GM23338 (cell line): ENCODE measurements around the gene POLD3. TPM values are rescaled to one million over a fixed set of nuclear protein-coding genes. Genes with fewer than 3 reads are reported as not detected.

Source experiments
- ATAC-seq: fragments of 200-7000 bp; cut with Tn5 transposase; 3 replicates; pipeline ENCODE4 v1.9.1; 2020
- DNase-seq: peaks from one replicate; pipeline ENCODE4 v3.0.0-alpha.2; 2015; ENCODE audit warnings: low spot score
- H2AFZ ChIP-seq: fragments of 200-600 bp; sonication (generic); 2 replicates; pipeline ENCODE4 v1.8.0; 2016; ENCODE audit warnings: antibody characterized with exemption, mild to moderate bottlenecking, moderate library complexity
- H3F3A ChIP-seq: fragments of 200-600 bp; sonication (generic); replicated peaks from 2 replicates; pipeline ENCODE4 v1.8.0; 2017; ENCODE audit warnings: antibody characterized with exemption, mixed run types, low read depth
- H3K27ac ChIP-seq: fragments of 200-600 bp; sonication (generic); 2 replicates; pipeline ENCODE4 v1.6.1; 2016; ENCODE audit warnings: low read depth
- H3K27me3 ChIP-seq: fragments of 200-600 bp; sonication (generic); 2 replicates; pipeline ENCODE4 v1.8.0; 2016; ENCODE audit warnings: mild to moderate bottlenecking, mixed run types, moderate library complexity; ENCODE audit not compliant: insufficient read depth
- H3K36me3 ChIP-seq: fragments of 200-600 bp; sonication (generic); 2 replicates; pipeline ENCODE4 v1.8.0; 2016; ENCODE audit warnings: mild to moderate bottlenecking; ENCODE audit not compliant: insufficient read depth
- H3K4me1 ChIP-seq: fragments of 200-600 bp; sonication (generic); 2 replicates; pipeline ENCODE4 v1.8.0; 2016; ENCODE audit warnings: mild to moderate bottlenecking, moderate library complexity; ENCODE audit not compliant: insufficient read depth
- H3K4me2 ChIP-seq: fragments of 200-600 bp; sonication (generic); 2 replicates; pipeline ENCODE4 v1.7.1; 2017; ENCODE audit warnings: mixed run types
- H3K4me3 ChIP-seq: fragments of 200-600 bp; sonication (generic); 2 replicates; pipeline ENCODE4 v1.6.1; 2016; ENCODE audit warnings: mixed run types
- H3K79me2 ChIP-seq: fragments of 200-600 bp; sonication (generic); replicated peaks from 2 replicates; pipeline ENCODE4 v1.8.0; 2017; ENCODE audit warnings: mild to moderate bottlenecking; ENCODE audit not compliant: insufficient read depth
- H3K9me2 ChIP-seq: fragments of 200-600 bp; sonication (generic); 2 replicates; pipeline ENCODE4 v1.8.0; 2017; ENCODE audit not compliant: insufficient read depth
- H4K20me1 ChIP-seq: fragments of 200-600 bp; sonication (generic); replicated peaks from 2 replicates; pipeline ENCODE4 v1.8.0; 2017; ENCODE audit warnings: mild to moderate bottlenecking; ENCODE audit not compliant: insufficient read depth
- H3K27ac Mint-ChIP-seq: 2 replicates; pipeline ENCODE4 v1.8.0; 2020; ENCODE audit warnings: inconsistent platforms, mild to moderate bottlenecking, moderate library complexity, mixed read lengths
- H3K27me3 Mint-ChIP-seq: 3 replicates; pipeline ENCODE4 v1.8.0; 2022; ENCODE audit warnings: low read depth, mild to moderate bottlenecking, moderate library complexity, mixed read lengths, inconsistent platforms; ENCODE audit not compliant: insufficient read depth, poor library complexity
- H3K36me3 Mint-ChIP-seq: 3 replicates; pipeline ENCODE4 v1.8.0; 2021; ENCODE audit warnings: low read depth, mild to moderate bottlenecking, inconsistent platforms, moderate library complexity, mixed read lengths
- H3K4me1 Mint-ChIP-seq: 3 replicates; pipeline ENCODE4 v1.8.0; 2020; ENCODE audit warnings: mild to moderate bottlenecking, inconsistent platforms, mixed read lengths
- H3K4me3 Mint-ChIP-seq: 3 replicates; pipeline ENCODE4 v1.8.0; 2021; ENCODE audit warnings: moderate library complexity, mild to moderate bottlenecking, inconsistent platforms, mixed read lengths
- H3K9me3 Mint-ChIP-seq: 3 replicates; pipeline ENCODE4 v1.8.0; 2020; ENCODE audit warnings: moderate library complexity, mild to moderate bottlenecking, inconsistent platforms, mixed read lengths
- CREB1 ChIP-seq: fragments of 250-450 bp; sonication (Bioruptor Pico); IDR thresholded peaks from 2 replicates; pipeline ENCODE4 v1.5.0; 2020; ENCODE audit warnings: low read depth, mild to moderate bottlenecking, moderate library complexity
- EZH2phosphoT487 ChIP-seq: fragments of 200-600 bp; sonication (generic); IDR thresholded peaks from one replicate; pipeline ENCODE4 v1.8.1; 2018; ENCODE audit warnings: antibody characterized with exemption; ENCODE audit not compliant: unreplicated experiment
- JUNB ChIP-seq: IDR thresholded peaks from one replicate; pipeline ENCODE4 v1.6.1; 2016; ENCODE audit warnings: antibody characterized with exemption; ENCODE audit not compliant: unreplicated experiment
- POLR2AphosphoS5 ChIP-seq: IDR thresholded peaks from 2 replicates; pipeline ENCODE4 v1.6.1; 2016; ENCODE audit warnings: antibody characterized with exemption, low read depth
- REST ChIP-seq: IDR thresholded peaks from one replicate; pipeline ENCODE4 v1.6.1; 2018; ENCODE audit warnings: antibody characterized with exemption; ENCODE audit not compliant: unreplicated experiment
- STAT1 ChIP-seq: IDR thresholded peaks from one replicate; pipeline ENCODE4 v1.6.1; 2016; ENCODE audit warnings: antibody characterized with exemption; ENCODE audit not compliant: unreplicated experiment
- ZNF114 ChIP-seq: fragments of 250-450 bp; sonication (Bioruptor Pico); IDR thresholded peaks from 2 replicates; pipeline ENCODE4 v1.5.0; 2020; ENCODE audit warnings: mild to moderate bottlenecking, moderate library complexity
- ZNF331 ChIP-seq: fragments of 250-450 bp; sonication (Bioruptor Pico); IDR thresholded peaks from 2 replicates; pipeline ENCODE4 v1.5.0; 2020; ENCODE audit warnings: low read depth, mild to moderate bottlenecking, moderate library complexity
- ZNF462 ChIP-seq: fragments of 250-450 bp; sonication (Bioruptor Pico); IDR thresholded peaks from 2 replicates; pipeline ENCODE4 v1.5.0; 2020; ENCODE audit warnings: mild to moderate bottlenecking, moderate library complexity
- polyA plus RNA-seq: library from polyadenylated mRNA; unstranded; fragments of >200 nt; fragmentation: Nextera tagmentation; extraction: Ambion mirVana; gene quantifications from 2 replicates; pipeline ENCODE4 v1.2.1, GENCODE V29; 2016
- total RNA-seq: library from RNA; depleted of rRNA; stranded (reverse); fragments of >200 nt; shearing (Covaris generic); gene quantifications from 2 replicates; pipeline ENCODE4 v1.2.3, GENCODE V29; 2014
- TF ChIP-seq, protein P1 (sequence below): IDR thresholded peaks from 2 replicates; pipeline ENCODE4 v1.6.1; 2016; ENCODE audit warnings: antibody characterized with exemption
- TF ChIP-seq, protein P2 (sequence below), 2 experiments: fragments of 200-600 bp in 1 of 2; sonication (generic) in 1 of 2; conservative IDR thresholded peaks; 2 replicates each; pipeline versions ENCODE4 v1.5.1 to v1.6.1; 2016 to 2017; ENCODE audit warnings: antibody characterized with exemption in 2 of 2, low read depth in 2 of 2, mild to moderate bottlenecking in 2 of 2, moderate library complexity in 1 of 2

The POLD3 gene
- total and polyA plus RNA-seq, 2 experiments from 2014 or later: 21.9 to 50.1 TPM

DNA sequence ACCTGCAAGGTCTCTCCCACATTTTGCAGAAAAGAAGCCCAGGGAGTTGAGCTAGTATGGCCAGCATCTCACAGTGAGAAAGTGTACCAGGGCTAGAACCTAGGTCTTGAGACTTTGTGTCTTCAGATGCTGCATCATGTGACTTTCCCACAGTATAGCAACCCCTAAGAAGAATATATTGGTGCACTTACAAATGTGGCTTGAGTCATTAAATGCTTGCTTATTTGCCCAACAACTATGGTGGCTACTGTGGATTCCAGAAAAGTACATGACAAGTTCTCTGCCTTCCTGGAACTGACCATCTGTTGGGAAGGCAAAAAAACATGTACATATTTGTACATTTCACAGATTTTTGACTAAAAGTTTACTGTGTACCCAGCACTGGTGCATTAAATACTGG, 55.0 kb downstream of the POLD3 start:
- no peak for DNase-seq
- no peaks in the 10 kb centered on the region for H3F3A ChIP-seq
- H3K27ac ChIP-seq: no peak overlapping the region
- Mint-ChIP-seq H3K27me3 (no peaks in the 10 kb centered on the region), H3K27ac (no peak overlapping the region), H3K36me3 (peaks cover 2% of the 10 kb centered on the region; the same call in 1 of the 3 replicates), H3K4me1 (peaks cover 2% of the 10 kb centered on the region; the same call in 1 of the 3 replicates), H3K4me3 (no peak overlapping the region), H3K9me3 (no peaks in the 10 kb centered on the region)
- H3K79me2 ChIP-seq: no peaks in the 10 kb centered on the region
- H3K4me3 ChIP-seq: no peak overlapping the region
- TF ChIP-seq, protein P1, sequence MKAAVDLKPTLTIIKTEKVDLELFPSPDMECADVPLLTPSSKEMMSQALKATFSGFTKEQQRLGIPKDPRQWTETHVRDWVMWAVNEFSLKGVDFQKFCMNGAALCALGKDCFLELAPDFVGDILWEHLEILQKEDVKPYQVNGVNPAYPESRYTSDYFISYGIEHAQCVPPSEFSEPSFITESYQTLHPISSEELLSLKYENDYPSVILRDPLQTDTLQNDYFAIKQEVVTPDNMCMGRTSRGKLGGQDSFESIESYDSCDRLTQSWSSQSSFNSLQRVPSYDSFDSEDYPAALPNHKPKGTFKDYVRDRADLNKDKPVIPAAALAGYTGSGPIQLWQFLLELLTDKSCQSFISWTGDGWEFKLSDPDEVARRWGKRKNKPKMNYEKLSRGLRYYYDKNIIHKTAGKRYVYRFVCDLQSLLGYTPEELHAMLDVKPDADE: no peak
- TF ChIP-seq ZNF462 (CRISPR knock-in tag) (no peak), EZH2phosphoT487 (no peak), JUNB (no peak), ZNF114 (no peak), ZNF331 (no peak), POLR2AphosphoS5 (no peak), CREB1 (CRISPR knock-in tag) (no peak), REST (no peak), STAT1 (no peak)
- TF ChIP-seq, protein P2, sequence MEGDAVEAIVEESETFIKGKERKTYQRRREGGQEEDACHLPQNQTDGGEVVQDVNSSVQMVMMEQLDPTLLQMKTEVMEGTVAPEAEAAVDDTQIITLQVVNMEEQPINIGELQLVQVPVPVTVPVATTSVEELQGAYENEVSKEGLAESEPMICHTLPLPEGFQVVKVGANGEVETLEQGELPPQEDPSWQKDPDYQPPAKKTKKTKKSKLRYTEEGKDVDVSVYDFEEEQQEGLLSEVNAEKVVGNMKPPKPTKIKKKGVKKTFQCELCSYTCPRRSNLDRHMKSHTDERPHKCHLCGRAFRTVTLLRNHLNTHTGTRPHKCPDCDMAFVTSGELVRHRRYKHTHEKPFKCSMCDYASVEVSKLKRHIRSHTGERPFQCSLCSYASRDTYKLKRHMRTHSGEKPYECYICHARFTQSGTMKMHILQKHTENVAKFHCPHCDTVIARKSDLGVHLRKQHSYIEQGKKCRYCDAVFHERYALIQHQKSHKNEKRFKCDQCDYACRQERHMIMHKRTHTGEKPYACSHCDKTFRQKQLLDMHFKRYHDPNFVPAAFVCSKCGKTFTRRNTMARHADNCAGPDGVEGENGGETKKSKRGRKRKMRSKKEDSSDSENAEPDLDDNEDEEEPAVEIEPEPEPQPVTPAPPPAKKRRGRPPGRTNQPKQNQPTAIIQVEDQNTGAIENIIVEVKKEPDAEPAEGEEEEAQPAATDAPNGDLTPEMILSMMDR (conservative IDR thresholded peaks at IDR 0.05; ENCODE audit: low read depth in 2 of 2): no peak
- no peak overlapping the region for H3K4me2 ChIP-seq
- H4K20me1 ChIP-seq: peaks cover 3% of the 10 kb centered on the region; the same call in 1 of the 2 replicates
- H3K4me1 ChIP-seq: no peaks in the 10 kb centered on the region
- no peaks in the 10 kb centered on the region for H3K27me3 ChIP-seq
- ATAC-seq: no peak
- H3K9me2 ChIP-seq: no peaks in the 10 kb centered on the region
- H2AFZ ChIP-seq: no peak overlapping the region
- no peaks in the 10 kb centered on the region for H3K36me3 ChIP-seq
